ENCODE data around the gene SLC44A2. TPM values are rescaled to one million over a fixed set of nuclear protein-coding genes. Genes with fewer than 3 reads are reported as not detected.

The SLC44A2 gene
- total and polyA plus RNA-seq, 2 experiments from 2014 or later = 43.2 to 65.0 TPM

DNA sequence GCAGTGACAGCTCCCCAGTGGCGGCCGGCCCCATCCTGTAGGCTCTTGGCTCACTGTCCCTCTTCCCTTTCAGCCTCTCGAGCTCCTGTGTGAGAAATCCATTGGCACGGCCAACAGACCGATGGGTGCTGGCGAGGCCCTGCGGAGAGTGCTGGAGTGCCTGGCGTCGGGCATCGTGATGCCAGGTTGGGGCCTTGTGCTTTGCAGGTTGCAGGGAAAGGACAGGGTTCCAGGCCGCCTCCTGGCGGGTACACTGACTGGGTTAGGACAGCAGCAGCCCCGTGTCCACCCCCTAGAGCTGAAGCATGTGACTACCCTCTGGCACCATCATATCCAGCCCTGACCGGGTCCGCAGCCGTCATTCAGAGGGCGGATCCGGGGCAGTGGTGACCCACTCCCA, 54.4 kb downstream of the SLC44A2 start (continued):
- TF ChIP-seq, protein P1, sequence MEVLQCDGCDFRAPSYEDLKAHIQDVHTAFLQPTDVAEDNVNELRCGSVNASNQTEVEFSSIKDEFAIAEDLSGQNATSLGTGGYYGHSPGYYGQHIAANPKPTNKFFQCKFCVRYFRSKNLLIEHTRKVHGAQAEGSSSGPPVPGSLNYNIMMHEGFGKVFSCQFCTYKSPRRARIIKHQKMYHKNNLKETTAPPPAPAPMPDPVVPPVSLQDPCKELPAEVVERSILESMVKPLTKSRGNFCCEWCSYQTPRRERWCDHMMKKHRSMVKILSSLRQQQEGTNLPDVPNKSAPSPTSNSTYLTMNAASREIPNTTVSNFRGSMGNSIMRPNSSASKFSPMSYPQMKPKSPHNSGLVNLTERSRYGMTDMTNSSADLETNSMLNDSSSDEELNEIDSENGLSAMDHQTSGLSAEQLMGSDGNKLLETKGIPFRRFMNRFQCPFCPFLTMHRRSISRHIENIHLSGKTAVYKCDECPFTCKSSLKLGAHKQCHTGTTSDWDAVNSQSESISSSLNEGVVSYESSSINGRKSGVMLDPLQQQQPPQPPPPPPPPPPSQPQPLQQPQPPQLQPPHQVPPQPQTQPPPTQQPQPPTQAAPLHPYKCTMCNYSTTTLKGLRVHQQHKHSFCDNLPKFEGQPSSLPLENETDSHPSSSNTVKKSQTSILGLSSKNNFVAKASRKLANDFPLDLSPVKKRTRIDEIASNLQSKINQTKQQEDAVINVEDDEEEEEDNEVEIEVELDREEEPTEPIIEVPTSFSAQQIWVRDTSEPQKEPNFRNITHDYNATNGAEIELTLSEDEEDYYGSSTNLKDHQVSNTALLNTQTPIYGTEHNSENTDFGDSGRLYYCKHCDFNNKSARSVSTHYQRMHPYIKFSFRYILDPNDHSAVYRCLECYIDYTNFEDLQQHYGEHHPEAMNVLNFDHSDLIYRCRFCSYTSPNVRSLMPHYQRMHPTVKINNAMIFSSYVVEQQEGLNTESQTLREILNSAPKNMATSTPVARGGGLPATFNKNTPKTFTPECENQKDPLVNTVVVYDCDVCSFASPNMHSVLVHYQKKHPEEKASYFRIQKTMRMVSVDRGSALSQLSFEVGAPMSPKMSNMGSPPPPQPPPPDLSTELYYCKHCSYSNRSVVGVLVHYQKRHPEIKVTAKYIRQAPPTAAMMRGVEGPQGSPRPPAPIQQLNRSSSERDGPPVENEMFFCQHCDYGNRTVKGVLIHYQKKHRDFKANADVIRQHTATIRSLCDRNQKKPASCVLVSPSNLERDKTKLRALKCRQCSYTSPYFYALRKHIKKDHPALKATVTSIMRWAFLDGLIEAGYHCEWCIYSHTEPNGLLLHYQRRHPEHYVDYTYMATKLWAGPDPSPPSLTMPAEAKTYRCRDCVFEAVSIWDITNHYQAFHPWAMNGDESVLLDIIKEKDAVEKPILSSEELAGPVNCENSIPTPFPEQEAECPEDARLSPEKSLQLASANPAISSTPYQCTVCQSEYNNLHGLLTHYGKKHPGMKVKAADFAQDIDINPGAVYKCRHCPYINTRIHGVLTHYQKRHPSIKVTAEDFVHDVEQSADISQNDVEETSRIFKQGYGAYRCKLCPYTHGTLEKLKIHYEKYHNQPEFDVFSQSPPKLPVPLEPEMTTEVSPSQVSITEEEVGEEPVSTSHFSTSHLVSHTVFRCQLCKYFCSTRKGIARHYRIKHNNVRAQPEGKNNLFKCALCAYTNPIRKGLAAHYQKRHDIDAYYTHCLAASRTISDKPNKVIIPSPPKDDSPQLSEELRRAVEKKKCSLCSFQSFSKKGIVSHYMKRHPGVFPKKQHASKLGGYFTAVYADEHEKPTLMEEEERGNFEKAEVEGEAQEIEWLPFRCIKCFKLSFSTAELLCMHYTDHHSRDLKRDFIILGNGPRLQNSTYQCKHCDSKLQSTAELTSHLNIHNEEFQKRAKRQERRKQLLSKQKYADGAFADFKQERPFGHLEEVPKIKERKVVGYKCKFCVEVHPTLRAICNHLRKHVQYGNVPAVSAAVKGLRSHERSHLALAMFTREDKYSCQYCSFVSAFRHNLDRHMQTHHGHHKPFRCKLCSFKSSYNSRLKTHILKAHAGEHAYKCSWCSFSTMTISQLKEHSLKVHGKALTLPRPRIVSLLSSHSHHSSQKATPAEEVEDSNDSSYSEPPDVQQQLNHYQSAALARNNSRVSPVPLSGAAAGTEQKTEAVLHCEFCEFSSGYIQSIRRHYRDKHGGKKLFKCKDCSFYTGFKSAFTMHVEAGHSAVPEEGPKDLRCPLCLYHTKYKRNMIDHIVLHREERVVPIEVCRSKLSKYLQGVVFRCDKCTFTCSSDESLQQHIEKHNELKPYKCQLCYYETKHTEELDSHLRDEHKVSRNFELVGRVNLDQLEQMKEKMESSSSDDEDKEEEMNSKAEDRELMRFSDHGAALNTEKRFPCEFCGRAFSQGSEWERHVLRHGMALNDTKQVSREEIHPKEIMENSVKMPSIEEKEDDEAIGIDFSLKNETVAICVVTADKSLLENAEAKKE (CRISPR knock-in tag; IDR thresholded peaks at IDR 0.05) = no peak

DNA sequence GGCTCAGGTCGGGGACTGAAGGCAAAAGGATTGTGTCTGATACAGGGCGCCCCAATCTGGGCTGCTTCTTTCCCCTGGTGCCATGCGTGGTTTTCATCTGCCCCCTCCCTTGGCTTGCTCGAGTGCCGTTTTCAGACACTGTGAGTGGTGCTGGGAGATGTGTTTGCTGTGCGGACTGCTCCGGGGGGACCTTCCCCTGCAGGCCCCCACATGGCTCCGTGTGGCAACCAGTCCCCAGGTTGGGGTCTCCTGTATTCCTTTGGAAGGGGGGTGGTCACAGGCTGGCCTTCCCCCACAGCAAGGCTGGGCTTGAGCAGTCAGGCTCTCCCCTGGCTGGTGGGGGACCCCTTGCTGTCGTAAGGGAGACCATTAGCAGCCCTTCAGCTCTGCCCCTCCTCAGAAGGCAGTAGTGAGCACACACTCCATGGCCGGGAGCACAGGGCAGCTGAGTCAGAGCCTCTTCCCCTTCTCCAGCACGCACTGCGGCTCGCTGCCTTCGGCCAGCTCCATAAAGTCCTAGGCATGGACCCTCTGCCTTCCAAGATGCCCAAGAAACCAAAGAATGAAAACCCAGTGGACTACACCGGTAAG, 55.3 kb downstream of the SLC44A2 start:
- Mint-ChIP-seq H3K36me3 (ENCODE audit: low read depth) (peaks cover 100% of the 10 kb centered on the region), H3K27ac (no peak overlapping the region; the same call in 1 of the 2 replicates), H3K4me3 (no peak overlapping the region), H3K4me1 (no peaks in the 10 kb centered on the region), H3K9me3 (peaks cover 2% of the 10 kb centered on the region; the same call in 1 of the 3 replicates), H3K27me3 (ENCODE audit: insufficient read depth, low read depth, poor library complexity) (peaks cover 25% of the 10 kb centered on the region)
- peaks cover 67% of the 10 kb centered on the region for H4K20me1 ChIP-seq (replicated peaks; ENCODE audit: insufficient read depth)
- peaks cover 85% of the 10 kb centered on the region for H3K79me2 ChIP-seq (replicated peaks; ENCODE audit: insufficient read depth)
- 0 out of 2 replicates have a peak overlapping the region, but pooled peaks have one; percentile 55 for H3K27ac ChIP-seq (ENCODE audit: low read depth)
- H3K36me3 ChIP-seq (ENCODE audit: insufficient read depth) = peaks cover 93% of the 10 kb centered on the region
- no peaks in the 10 kb centered on the region for H3K27me3 ChIP-seq (ENCODE audit: insufficient read depth)
- no peak overlapping the region for H2AFZ ChIP-seq
- no peak overlapping the region for H3K4me2 ChIP-seq
- peaks cover 79% of the 10 kb centered on the region for H3F3A ChIP-seq (replicated peaks; ENCODE audit: low read depth)
- H3K4me1 ChIP-seq (ENCODE audit: insufficient read depth) = no peaks in the 10 kb centered on the region
- no peak for ATAC-seq
- no peak for DNase-seq (ENCODE audit: low spot score)
- H3K4me3 ChIP-seq = no peak overlapping the region
- H3K9me2 ChIP-seq (ENCODE audit: insufficient read depth) = no peaks in the 10 kb centered on the region
- TF ChIP-seq, protein P2, sequence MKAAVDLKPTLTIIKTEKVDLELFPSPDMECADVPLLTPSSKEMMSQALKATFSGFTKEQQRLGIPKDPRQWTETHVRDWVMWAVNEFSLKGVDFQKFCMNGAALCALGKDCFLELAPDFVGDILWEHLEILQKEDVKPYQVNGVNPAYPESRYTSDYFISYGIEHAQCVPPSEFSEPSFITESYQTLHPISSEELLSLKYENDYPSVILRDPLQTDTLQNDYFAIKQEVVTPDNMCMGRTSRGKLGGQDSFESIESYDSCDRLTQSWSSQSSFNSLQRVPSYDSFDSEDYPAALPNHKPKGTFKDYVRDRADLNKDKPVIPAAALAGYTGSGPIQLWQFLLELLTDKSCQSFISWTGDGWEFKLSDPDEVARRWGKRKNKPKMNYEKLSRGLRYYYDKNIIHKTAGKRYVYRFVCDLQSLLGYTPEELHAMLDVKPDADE (IDR thresholded peaks at IDR 0.05) = no peak
- TF ChIP-seq, protein P3, sequence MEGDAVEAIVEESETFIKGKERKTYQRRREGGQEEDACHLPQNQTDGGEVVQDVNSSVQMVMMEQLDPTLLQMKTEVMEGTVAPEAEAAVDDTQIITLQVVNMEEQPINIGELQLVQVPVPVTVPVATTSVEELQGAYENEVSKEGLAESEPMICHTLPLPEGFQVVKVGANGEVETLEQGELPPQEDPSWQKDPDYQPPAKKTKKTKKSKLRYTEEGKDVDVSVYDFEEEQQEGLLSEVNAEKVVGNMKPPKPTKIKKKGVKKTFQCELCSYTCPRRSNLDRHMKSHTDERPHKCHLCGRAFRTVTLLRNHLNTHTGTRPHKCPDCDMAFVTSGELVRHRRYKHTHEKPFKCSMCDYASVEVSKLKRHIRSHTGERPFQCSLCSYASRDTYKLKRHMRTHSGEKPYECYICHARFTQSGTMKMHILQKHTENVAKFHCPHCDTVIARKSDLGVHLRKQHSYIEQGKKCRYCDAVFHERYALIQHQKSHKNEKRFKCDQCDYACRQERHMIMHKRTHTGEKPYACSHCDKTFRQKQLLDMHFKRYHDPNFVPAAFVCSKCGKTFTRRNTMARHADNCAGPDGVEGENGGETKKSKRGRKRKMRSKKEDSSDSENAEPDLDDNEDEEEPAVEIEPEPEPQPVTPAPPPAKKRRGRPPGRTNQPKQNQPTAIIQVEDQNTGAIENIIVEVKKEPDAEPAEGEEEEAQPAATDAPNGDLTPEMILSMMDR (conservative IDR thresholded peaks at IDR 0.05; ENCODE audit: low read depth in 2 of 2) = no peak
- TF ChIP-seq, protein P4, sequence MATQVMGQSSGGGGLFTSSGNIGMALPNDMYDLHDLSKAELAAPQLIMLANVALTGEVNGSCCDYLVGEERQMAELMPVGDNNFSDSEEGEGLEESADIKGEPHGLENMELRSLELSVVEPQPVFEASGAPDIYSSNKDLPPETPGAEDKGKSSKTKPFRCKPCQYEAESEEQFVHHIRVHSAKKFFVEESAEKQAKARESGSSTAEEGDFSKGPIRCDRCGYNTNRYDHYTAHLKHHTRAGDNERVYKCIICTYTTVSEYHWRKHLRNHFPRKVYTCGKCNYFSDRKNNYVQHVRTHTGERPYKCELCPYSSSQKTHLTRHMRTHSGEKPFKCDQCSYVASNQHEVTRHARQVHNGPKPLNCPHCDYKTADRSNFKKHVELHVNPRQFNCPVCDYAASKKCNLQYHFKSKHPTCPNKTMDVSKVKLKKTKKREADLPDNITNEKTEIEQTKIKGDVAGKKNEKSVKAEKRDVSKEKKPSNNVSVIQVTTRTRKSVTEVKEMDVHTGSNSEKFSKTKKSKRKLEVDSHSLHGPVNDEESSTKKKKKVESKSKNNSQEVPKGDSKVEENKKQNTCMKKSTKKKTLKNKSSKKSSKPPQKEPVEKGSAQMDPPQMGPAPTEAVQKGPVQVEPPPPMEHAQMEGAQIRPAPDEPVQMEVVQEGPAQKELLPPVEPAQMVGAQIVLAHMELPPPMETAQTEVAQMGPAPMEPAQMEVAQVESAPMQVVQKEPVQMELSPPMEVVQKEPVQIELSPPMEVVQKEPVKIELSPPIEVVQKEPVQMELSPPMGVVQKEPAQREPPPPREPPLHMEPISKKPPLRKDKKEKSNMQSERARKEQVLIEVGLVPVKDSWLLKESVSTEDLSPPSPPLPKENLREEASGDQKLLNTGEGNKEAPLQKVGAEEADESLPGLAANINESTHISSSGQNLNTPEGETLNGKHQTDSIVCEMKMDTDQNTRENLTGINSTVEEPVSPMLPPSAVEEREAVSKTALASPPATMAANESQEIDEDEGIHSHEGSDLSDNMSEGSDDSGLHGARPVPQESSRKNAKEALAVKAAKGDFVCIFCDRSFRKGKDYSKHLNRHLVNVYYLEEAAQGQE (IDR thresholded peaks at IDR 0.05; ENCODE audit: unreplicated experiment) = no peak
- TF ChIP-seq STAT1 (IDR thresholded peaks at IDR 0.05; ENCODE audit: unreplicated experiment) (no peak), EZH2phosphoT487 (IDR thresholded peaks at IDR 0.05; ENCODE audit: unreplicated experiment) (no peak), ZNF331 (CRISPR knock-in tag; IDR thresholded peaks at IDR 0.05; ENCODE audit: low read depth) (no peak), CREB1 (CRISPR knock-in tag; IDR thresholded peaks at IDR 0.05; ENCODE audit: low read depth) (no peak), EZH2 (IDR thresholded peaks at IDR 0.05; ENCODE audit: low read depth, unreplicated experiment) (no peak)
